ENCODE data around the gene VGLL4. TPM values are rescaled to one million over a fixed set of nuclear protein-coding genes. Genes with fewer than 3 reads are reported as not detected.

VGLL4 gene
- total RNA-seq, 1 experiment from 2014 or later = 41.2 TPM

- Histone ChIP-seq H3K36me3 (ENCODE audit: insufficient read depth, low read length, poor library complexity, severe bottlenecking) (peaks cover 13% of the 10 kb centered on the region), H3K4me3 (ENCODE audit: low read depth, low read length, poor library complexity, severe bottlenecking) (no peak overlapping the region), H3K9me3 (ENCODE audit: low read depth, low read length, poor library complexity, severe bottlenecking) (no peaks in the 10 kb centered on the region), H3K27ac (ENCODE audit: low read depth, low read length, poor library complexity, severe bottlenecking) (no peak overlapping the region), H3K4me1 (ENCODE audit: insufficient read depth, low read length, poor library complexity, severe bottlenecking) (no peaks in the 10 kb centered on the region), H3K27me3 (replicated peaks; ENCODE audit: insufficient read depth, low read depth, low read length, poor library complexity) (no peaks in the 10 kb centered on the region)
- intact Hi-C loops (cut with micrococcal nuclease; ENCODE audit: unreplicated experiment) = no loop called here
- TF ChIP-seq CTCF (conservative IDR thresholded peaks at IDR 0.05; ENCODE audit: low read depth, low read length) (no peak), EZH2 (IDR thresholded peaks at IDR 0.05; ENCODE audit: borderline replicate concordance, low read depth, low read length, poor library complexity, severe bottlenecking) (no peak)
- CTCF ChIA-PET = no interaction called here
- BruUV-seq (replicated peaks) = no TSS peak
- DNase-seq (ENCODE audit: low spot score) = no peak
- POLR2A ChIA-PET (ENCODE audit: low non-redundant PET) = interaction anchor here (0.6 kb wide), 1 partner anchor 46 kb away, joined by 7 read pairs; no protein-coding TSS in a partner anchor
Observed at GRCh38 chr3:11555211-11555782, 88.4 kb downstream of the VGLL4 start.

DNA sequence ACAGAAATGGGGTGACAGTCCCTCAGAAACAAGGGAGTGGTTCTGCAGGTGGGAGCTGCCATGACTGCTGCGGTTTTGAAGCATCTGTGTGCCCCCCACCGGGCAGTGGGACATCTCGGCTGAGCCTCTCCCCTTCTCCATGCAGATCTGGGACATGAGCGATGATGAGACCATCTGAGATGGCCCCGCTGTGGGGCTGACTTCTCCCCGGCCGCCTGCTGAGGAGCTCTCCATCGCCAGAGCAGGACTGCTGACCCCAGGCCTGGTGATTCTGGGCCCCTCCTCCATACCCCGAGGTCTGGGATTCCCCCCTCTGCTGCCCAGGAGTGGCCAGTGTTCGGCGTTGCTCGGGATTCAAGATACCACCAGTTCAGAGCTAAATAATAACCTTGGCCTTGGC lies 89.0 kb downstream of the VGLL4 start:
- Histone ChIP-seq H3K36me3 (ENCODE audit: insufficient read depth, low read length, poor library complexity, severe bottlenecking) (peaks cover 13% of the 10 kb centered on the region), H3K4me3 (ENCODE audit: low read depth, low read length, poor library complexity, severe bottlenecking) (no peak overlapping the region), H3K9me3 (ENCODE audit: low read depth, low read length, poor library complexity, severe bottlenecking) (no peaks in the 10 kb centered on the region), H3K27me3 (replicated peaks; ENCODE audit: insufficient read depth, low read depth, low read length, poor library complexity) (no peaks in the 10 kb centered on the region), H3K4me1 (ENCODE audit: insufficient read depth, low read length, poor library complexity, severe bottlenecking) (no peaks in the 10 kb centered on the region), H3K27ac (ENCODE audit: low read depth, low read length, poor library complexity, severe bottlenecking) (no peak overlapping the region)
- ChIA-PET POLR2A (ENCODE audit: low non-redundant PET) (no interaction called here), CTCF (no interaction called here)
- intact Hi-C loops (cut with micrococcal nuclease; ENCODE audit: unreplicated experiment) = no loop called here
- TF ChIP-seq EZH2 (IDR thresholded peaks at IDR 0.05; ENCODE audit: borderline replicate concordance, low read depth, low read length, poor library complexity, severe bottlenecking) (no peak), CTCF (conservative IDR thresholded peaks at IDR 0.05; ENCODE audit: low read depth, low read length) (no peak)
- no TSS peak for BruUV-seq (replicated peaks)
- no peak for DNase-seq (ENCODE audit: low spot score)

GRCh38 chr3:11554236-11554610 lies 89.5 kb downstream of the VGLL4 start:
- no TSS peak for BruUV-seq (replicated peaks)
- H3K27ac ChIP-seq (ENCODE audit: low read depth, low read length, poor library complexity, severe bottlenecking) = no peak overlapping the region
- peaks cover 2% of the 10 kb centered on the region for H3K4me1 ChIP-seq (ENCODE audit: insufficient read depth, low read length, poor library complexity, severe bottlenecking)
- POLR2A ChIA-PET (ENCODE audit: low non-redundant PET) = no interaction called here
- intact Hi-C loops (cut with micrococcal nuclease; ENCODE audit: unreplicated experiment) = no loop called here
- H3K9me3 ChIP-seq (ENCODE audit: low read depth, low read length, poor library complexity, severe bottlenecking) = no peaks in the 10 kb centered on the region
- CTCF ChIA-PET = no interaction called here
- no peak overlapping the region for H3K4me3 ChIP-seq (ENCODE audit: low read depth, low read length, poor library complexity, severe bottlenecking)
- H3K27me3 ChIP-seq (replicated peaks; ENCODE audit: insufficient read depth, low read depth, low read length, poor library complexity) = no peaks in the 10 kb centered on the region
- TF ChIP-seq EZH2 (IDR thresholded peaks at IDR 0.05; ENCODE audit: borderline replicate concordance, low read depth, low read length, poor library complexity, severe bottlenecking) = no peak
- TF ChIP-seq CTCF (conservative IDR thresholded peaks at IDR 0.05; ENCODE audit: low read depth, low read length) = no peak
- peaks cover 10% of the 10 kb centered on the region for H3K36me3 ChIP-seq (ENCODE audit: insufficient read depth, low read length, poor library complexity, severe bottlenecking)
- no peak for DNase-seq (ENCODE audit: low spot score)
